Progenitor cell of endocrine pancreas (in vitro differentiated cells): ENCODE data around the gene N4BP3. TPM values are rescaled to one million over a fixed set of nuclear protein-coding genes. Genes with fewer than 3 reads are reported as not detected.

Source experiments
- DNase-seq: peaks from one replicate; pipeline ENCODE4 v3.0.0; 2021; ENCODE audit warnings: low spot score; ENCODE audit not compliant: unreplicated experiment
- H3K27ac Mint-ChIP-seq: 2 replicates; pipeline ENCODE4 v1.8.0; 2021; ENCODE audit warnings: mild to moderate bottlenecking, moderate library complexity, mixed read lengths
- H3K27me3 Mint-ChIP-seq: 2 replicates; pipeline ENCODE4 v1.8.0; 2021; ENCODE audit warnings: mixed read lengths
- H3K36me3 Mint-ChIP-seq: 2 replicates; pipeline ENCODE4 v1.8.0; 2022; ENCODE audit warnings: mixed read lengths; ENCODE audit not compliant: insufficient read depth
- H3K4me1 Mint-ChIP-seq: 2 replicates; pipeline ENCODE4 v1.8.0; 2021; ENCODE audit warnings: low read depth, mixed read lengths
- H3K4me3 Mint-ChIP-seq: 2 replicates; pipeline ENCODE4 v1.8.0; 2021; ENCODE audit warnings: low read depth, mild to moderate bottlenecking, moderate library complexity, mixed read lengths
- H3K9me3 Mint-ChIP-seq: 2 replicates; pipeline ENCODE4 v1.8.0; 2021; ENCODE audit warnings: low read depth, mixed read lengths
- total RNA-seq: library from RNA; stranded (reverse); gene quantifications from 2 replicates; pipeline ENCODE4 v1.2.1, GENCODE V29; 2021
- TF ChIP-seq, protein P1 (sequence below): fragments of 200-600 bp; sonication (generic); IDR thresholded peaks from one replicate; pipeline ENCODE4 v1.5.0; 2021; ENCODE audit warnings: antibody characterized with exemption, mild to moderate bottlenecking; ENCODE audit not compliant: unreplicated experiment

The N4BP3 gene
- total RNA-seq, 1 donor from 2014 or later, result 1.9 TPM

- TF ChIP-seq, protein P1, sequence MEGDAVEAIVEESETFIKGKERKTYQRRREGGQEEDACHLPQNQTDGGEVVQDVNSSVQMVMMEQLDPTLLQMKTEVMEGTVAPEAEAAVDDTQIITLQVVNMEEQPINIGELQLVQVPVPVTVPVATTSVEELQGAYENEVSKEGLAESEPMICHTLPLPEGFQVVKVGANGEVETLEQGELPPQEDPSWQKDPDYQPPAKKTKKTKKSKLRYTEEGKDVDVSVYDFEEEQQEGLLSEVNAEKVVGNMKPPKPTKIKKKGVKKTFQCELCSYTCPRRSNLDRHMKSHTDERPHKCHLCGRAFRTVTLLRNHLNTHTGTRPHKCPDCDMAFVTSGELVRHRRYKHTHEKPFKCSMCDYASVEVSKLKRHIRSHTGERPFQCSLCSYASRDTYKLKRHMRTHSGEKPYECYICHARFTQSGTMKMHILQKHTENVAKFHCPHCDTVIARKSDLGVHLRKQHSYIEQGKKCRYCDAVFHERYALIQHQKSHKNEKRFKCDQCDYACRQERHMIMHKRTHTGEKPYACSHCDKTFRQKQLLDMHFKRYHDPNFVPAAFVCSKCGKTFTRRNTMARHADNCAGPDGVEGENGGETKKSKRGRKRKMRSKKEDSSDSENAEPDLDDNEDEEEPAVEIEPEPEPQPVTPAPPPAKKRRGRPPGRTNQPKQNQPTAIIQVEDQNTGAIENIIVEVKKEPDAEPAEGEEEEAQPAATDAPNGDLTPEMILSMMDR, result no peak
- Mint-ChIP-seq H3K27me3 (peaks cover 21% of the 10 kb centered on the region), H3K4me1 (peaks cover 4% of the 10 kb centered on the region), H3K9me3 (no peaks in the 10 kb centered on the region), H3K4me3 (no peak overlapping the region), H3K36me3 (no peaks in the 10 kb centered on the region), H3K27ac (no peak overlapping the region)
- no peak for DNase-seq
Observed at GRCh38 chr5:178080056-178080455, 33.3 kb upstream of the N4BP3 start.

DNA sequence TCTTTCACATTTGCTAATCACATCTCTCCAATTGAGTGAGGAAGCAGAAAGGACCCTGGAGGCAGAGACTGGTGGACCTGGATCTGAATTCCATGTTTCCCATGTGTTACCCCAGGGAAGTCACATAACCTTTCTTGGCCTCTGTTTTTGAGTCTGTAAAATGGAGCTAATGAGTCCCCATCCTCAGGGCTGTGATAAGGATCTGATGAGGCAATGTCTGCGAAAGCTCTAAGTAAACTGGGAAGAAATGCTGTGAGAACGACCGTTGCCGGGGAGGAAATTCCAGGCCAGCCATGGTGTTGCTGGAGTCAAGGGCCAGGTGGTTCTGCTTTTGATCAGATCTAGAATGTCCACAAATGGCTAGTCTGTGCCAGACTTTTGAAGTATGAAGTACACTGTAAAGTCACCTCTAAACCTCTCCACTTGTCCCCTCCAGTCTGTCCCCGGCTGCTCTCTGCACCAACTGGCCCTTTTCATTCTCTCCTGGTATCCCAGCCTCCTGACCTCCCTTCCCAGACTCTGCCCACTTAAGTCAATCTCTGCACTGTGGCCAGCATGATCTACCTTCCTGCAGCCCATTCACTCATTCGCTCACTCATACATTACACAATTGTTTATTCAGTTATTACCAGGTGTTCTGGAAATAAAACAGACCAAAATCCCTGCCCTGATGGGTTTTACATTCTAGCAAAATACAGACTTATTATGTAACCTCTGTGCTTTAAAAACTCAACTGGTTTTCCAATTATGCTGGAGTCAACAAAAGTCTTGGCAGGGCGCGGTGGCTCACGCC is 32.5 kb upstream of the N4BP3 start:
- H3K9me3 Mint-ChIP-seq, result no peaks in the 10 kb centered on the region
- peaks cover 19% of the 10 kb centered on the region for H3K27me3 Mint-ChIP-seq
- TF ChIP-seq, protein P1, result no peak
- H3K4me3 Mint-ChIP-seq, result no peak overlapping the region
- H3K27ac Mint-ChIP-seq, result no peak overlapping the region
- H3K4me1 Mint-ChIP-seq, result peaks cover 3% of the 10 kb centered on the region
- DNase-seq, result no peak
- no peaks in the 10 kb centered on the region for H3K36me3 Mint-ChIP-seq

DNA sequence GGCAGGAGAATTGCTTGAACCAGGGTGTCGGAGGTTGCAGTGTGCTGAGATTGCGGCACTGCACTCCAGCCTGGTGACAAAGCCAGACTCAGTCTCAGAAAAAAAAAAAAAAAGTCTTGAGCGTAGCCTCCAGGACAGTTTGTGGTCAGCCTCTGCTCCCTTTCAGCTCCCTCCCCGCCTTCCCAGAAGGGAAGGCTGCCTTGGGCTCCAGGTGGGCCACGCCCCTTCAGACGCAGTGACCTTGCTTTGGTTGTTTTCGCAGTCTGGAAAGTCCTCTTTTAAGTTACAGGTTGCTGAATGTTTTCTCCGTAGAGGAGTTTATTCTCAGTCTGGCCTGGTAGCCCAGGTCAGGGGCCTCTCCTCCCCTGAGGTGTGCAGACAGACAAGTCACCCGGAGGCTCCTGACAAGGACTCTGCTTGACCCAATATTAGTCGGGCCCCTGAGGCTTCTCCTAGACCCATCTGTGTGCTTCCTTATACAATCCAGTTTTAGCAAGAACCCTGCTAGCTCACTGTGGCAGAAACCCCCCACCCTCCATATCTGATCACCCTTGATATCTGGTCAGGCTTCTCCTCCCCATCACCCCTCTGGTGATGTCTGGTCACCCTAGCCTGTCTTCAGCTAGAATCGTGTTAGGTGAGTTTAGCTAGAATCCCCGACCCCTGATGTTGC is 31.6 kb upstream of the N4BP3 start:
- DNase-seq, result no peak
- Mint-ChIP-seq H3K4me1 (peaks cover 1% of the 10 kb centered on the region), H3K4me3 (no peak overlapping the region)

GRCh38 chr5:178083922-178084321 is 29.4 kb upstream of the N4BP3 start:
- DNase-seq, result no peak
- peaks cover 21% of the 10 kb centered on the region for H3K27me3 Mint-ChIP-seq
- H3K4me3 Mint-ChIP-seq, result no peak overlapping the region
- H3K4me1 Mint-ChIP-seq, result peaks cover 1% of the 10 kb centered on the region
- H3K36me3 Mint-ChIP-seq, result no peaks in the 10 kb centered on the region
- H3K27ac Mint-ChIP-seq, result no peak overlapping the region
- H3K9me3 Mint-ChIP-seq, result no peaks in the 10 kb centered on the region
- TF ChIP-seq, protein P1, result no peak

More for the DNA sequence above, 31.6 kb upstream of the N4BP3 start:
- Mint-ChIP-seq H3K9me3 (no peaks in the 10 kb centered on the region), H3K27ac (no peak overlapping the region), H3K27me3 (peaks cover 18% of the 10 kb centered on the region), H3K36me3 (no peaks in the 10 kb centered on the region)
- TF ChIP-seq, protein P1, result no peak

- Mint-ChIP-seq H3K4me3 (no peak overlapping the region), H3K27ac (no peak overlapping the region), H3K9me3 (no peaks in the 10 kb centered on the region), H3K36me3 (no peaks in the 10 kb centered on the region), H3K4me1 (peaks cover 1% of the 10 kb centered on the region), H3K27me3 (peaks cover 21% of the 10 kb centered on the region)
- DNase-seq, result no peak
- TF ChIP-seq, protein P1, result no peak
Observed at GRCh38 chr5:178085316-178085715, 28.0 kb upstream of the N4BP3 start.
